Stomach (tissue), 9 donors: ENCODE results near the gene GALNT5. TPM values are rescaled to one million over a fixed set of nuclear protein-coding genes. Genes with fewer than 3 reads are reported as not detected.

ENCODE experiments used
- DNase-seq, 2 donors: peaks; one replicate each; pipeline versions ENCODE4 v3.0.0 to v3.0.0-alpha.2; 2013 to 2019
- H3K27ac ChIP-seq, 5 donors: fragments of 200-600 bp in 4 of 5; sonication (generic) in 4 of 5; one replicate each; pipeline ENCODE4 v1.5.1; 2013 to 2019; ENCODE audit warnings: mild to moderate bottlenecking in 1 of 5, moderate library complexity in 1 of 5
- H3K27me3 ChIP-seq, 3 donors: fragments of 200-600 bp; sonication (generic); one replicate each; pipeline ENCODE4 v1.5.1; 2017 to 2019; ENCODE audit warnings: mixed run types in 1 of 3
- H3K36me3 ChIP-seq, 4 donors: fragments of 200-600 bp; sonication (generic); 1 replicate in 3 of 4; 2 replicates in 1 of 4; pipeline ENCODE4 v1.5.1; 2016 to 2019
- H3K4me1 ChIP-seq, 4 donors: fragments of 200-600 bp; sonication (generic); one replicate each; pipeline ENCODE4 v1.5.1; 2016 to 2019
- H3K4me3 ChIP-seq, 4 donors: fragments of 200-600 bp; sonication (generic) in 3 of 4; one replicate each; pipeline ENCODE4 v1.5.1; 2016 to 2019; ENCODE audit warnings: mild to moderate bottlenecking in 1 of 4
- H3K9me3 ChIP-seq, 4 donors: fragments of 200-600 bp; sonication (generic); one replicate each; pipeline ENCODE4 v1.5.1; 2016 to 2019
- EP300 ChIP-seq: sonication (generic); formaldehyde crosslinking; IDR thresholded peaks from one replicate; pipeline ENCODE4 v1.6.1; 2017; ENCODE audit warnings: antibody characterized with exemption
- POLR2A ChIP-seq, 4 donors: fragments of 450-650 bp; IDR thresholded peaks; one replicate each; pipeline ENCODE4 v1.6.1; 2016; ENCODE audit warnings: antibody characterized with exemption in 4 of 4, control low read depth in 2 of 4, mild to moderate bottlenecking in 1 of 4, moderate library complexity in 1 of 4
- POLR2AphosphoS5 ChIP-seq, 3 donors: sonication (generic); formaldehyde crosslinking; IDR thresholded peaks; one replicate each; pipeline ENCODE4 v1.6.1; 2016; ENCODE audit warnings: antibody characterized with exemption in 3 of 3
- WGBS, 5 donors: extraction: QIAGEN DNeasy Blood & Tissue Kit in 3 of 5; methylation state at CpG; one replicate each; pipeline versions ENCODE4 v1.1.5 to v1.1.7; 2013 to 2018; 5-methylcytosine and 5-hydroxymethylcytosine counted together
- intact Hi-C: fragments of 100-400 bp; cut with DNase I; formaldehyde crosslinking; loops from one replicate; pipeline ENCODE4 v1.15.1; 2023; ENCODE audit warnings: low total_unique reads
- polyA plus RNA-seq, 3 donors: library from polyadenylated mRNA; stranded (reverse); fragments of 200-250 nt; gene quantifications; one replicate each; pipeline ENCODE4 v1.2.3, GENCODE V29; 2013
- total RNA-seq, 5 donors: library from RNA; depleted of rRNA; stranded (reverse); fragments of >200 nt; gene quantifications; one replicate each; pipeline versions ENCODE4 v1.1.0 to v1.2.3, GENCODE V29; 2014 to 2016
- TF ChIP-seq, protein P1 (sequence below), 7 experiments: fragments of 450-650 bp in 4 of 7; fragments of 200-600 bp in 3 of 7; sonication (generic) in 3 of 7; IDR thresholded peaks; one replicate each; pipeline ENCODE4 v1.5.1; 2016 to 2019; ENCODE audit warnings: antibody characterized with exemption in 7 of 7, control low read depth in 2 of 7, mild to moderate bottlenecking in 1 of 7
- donor health status: healthy with polysubstance abuse.
- donor health status: Bipolar disorder and iron deficiency.
- donor health status: healthy.

GALNT5 gene
- total and polyA plus RNA-seq, 8 donors = 1.1 to 27.5 (median 2.3) TPM

DNA sequence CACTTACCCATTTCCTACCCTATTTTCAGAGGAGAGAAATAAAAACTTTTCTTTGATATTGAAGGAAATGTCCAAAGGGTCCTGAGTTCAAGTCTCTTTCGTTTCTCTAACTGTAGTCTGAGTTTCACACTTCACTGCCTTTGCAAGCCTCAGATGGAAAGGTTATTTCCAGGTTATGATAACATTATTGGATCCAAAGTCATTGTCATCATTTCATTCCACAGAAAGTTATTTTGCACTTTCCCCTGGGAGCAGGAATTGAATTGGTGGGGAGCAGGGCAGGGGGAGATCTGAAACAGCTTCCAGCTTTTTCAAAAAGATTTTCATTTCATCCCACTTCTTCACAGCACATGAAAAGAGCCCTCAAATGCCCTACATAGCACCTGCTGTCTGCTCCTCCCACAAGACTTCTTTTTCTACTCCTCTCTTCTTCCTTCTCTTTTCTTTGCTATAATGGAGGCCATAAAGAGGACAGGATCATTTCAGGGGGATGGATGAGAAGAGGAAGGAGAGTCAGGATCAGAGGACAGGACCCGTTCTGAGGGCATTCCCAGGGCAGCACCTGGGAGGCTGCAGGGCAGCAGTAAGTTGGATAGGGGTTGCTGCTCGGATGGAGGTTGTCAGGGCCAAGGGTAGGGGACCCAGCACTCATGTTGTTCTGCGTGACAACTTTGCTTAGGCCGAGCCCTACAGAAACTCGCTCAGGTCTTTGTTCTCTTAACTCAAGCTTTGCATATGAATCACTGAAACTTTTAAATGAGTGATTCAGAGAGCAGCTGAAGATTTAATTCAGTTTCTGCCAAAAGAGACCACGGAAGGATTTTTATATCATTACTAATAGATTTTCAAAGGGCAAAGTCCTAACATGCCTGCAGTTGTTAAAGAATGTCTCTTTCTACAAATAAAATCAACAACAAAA lies 11.4 kb upstream of the GALNT5 start:
- no peak for TF ChIP-seq POLR2A (IDR thresholded peaks at IDR 0.05)
- TF ChIP-seq, protein P1, sequence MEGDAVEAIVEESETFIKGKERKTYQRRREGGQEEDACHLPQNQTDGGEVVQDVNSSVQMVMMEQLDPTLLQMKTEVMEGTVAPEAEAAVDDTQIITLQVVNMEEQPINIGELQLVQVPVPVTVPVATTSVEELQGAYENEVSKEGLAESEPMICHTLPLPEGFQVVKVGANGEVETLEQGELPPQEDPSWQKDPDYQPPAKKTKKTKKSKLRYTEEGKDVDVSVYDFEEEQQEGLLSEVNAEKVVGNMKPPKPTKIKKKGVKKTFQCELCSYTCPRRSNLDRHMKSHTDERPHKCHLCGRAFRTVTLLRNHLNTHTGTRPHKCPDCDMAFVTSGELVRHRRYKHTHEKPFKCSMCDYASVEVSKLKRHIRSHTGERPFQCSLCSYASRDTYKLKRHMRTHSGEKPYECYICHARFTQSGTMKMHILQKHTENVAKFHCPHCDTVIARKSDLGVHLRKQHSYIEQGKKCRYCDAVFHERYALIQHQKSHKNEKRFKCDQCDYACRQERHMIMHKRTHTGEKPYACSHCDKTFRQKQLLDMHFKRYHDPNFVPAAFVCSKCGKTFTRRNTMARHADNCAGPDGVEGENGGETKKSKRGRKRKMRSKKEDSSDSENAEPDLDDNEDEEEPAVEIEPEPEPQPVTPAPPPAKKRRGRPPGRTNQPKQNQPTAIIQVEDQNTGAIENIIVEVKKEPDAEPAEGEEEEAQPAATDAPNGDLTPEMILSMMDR (IDR thresholded peaks at IDR 0.05) = no peak
- no peak for TF ChIP-seq POLR2AphosphoS5 (IDR thresholded peaks at IDR 0.05)
- no peak for TF ChIP-seq EP300
- no peaks in the 10 kb centered on the region for H3K36me3 ChIP-seq
- no peaks in the 10 kb centered on the region for H3K27me3 ChIP-seq
- H3K4me3 ChIP-seq = no peak overlapping the region
- intact Hi-C loops = no loop called here
- H3K4me1 ChIP-seq = no peaks in the 10 kb centered on the region
- no peaks in the 10 kb centered on the region for H3K9me3 ChIP-seq
- no peak overlapping the region for H3K27ac ChIP-seq
- 50 to 64% (median 54%) methylated on average over 7 of the region's 7 CpGs for WGBS, 5 donors
- peak in 1 of 2 donors; percentile 22 for DNase-seq

DNA sequence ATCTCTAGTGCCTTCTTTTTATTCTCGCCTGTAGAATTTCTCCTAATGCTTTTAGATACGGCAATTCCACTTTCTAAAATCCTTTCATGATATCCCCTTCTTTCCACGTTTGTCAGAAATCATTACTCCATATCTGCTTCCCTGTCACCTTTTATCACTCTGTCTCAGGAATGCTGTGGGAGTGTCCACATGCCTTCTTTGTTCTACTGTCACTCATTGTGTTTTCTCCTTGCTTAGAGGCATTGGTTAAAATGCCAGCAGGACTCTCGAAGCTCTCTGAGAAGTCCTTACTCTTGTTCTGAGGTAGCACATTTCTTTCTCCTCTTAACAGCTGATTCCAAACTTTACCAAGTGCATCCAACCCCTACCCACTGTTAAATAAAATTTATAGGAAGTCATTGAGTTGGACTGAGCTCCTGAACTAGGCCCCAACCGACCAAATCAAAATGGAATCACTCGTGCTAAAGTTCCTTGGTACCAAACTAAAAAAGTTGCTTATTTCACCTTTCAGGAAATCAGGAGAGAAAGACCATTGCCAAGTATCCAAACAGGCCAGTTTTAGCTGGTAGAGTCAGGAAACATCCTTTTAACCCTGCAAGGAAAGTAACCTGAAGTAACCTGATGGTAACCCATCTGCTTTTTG lies 10.6 kb upstream of the GALNT5 start:
- TF ChIP-seq, protein P1 (IDR thresholded peaks at IDR 0.05) = no peak
- TF ChIP-seq POLR2A (IDR thresholded peaks at IDR 0.05) = no peak
- no peak for TF ChIP-seq POLR2AphosphoS5 (IDR thresholded peaks at IDR 0.05)
- no peak for TF ChIP-seq EP300
- Histone ChIP-seq H3K9me3 (no peaks in the 10 kb centered on the region), H3K4me3 (no peak overlapping the region), H3K4me1 (no peaks in the 10 kb centered on the region), H3K27ac (no peak overlapping the region), H3K36me3 (no peaks in the 10 kb centered on the region), H3K27me3 (no peaks in the 10 kb centered on the region)
- WGBS, 5 donors = 65 to 71% (median 66%) methylated on average over 6 of the region's 6 CpGs
- no peak for DNase-seq
- intact Hi-C loops = no loop called here

DNA sequence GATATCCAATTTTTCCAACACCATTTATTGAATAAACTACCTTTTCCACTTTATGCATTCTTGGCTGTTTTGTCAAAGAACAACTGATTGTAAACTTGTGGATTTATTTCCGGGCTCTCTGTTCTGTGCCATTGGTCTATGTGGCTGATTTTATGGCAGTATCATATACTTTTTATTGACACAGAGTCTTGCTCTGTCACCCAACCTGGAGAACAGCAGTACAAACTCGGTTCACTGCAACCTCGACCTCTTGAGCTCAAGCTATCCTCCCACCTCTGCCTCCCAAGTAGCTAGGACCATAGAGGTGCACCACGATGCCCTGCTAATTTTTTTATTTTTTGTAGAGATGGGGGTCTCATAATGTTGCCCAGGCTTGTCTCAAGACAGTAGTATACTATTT lies 6.7 kb upstream of the GALNT5 start:
- Histone ChIP-seq H3K9me3 (no peaks in the 10 kb centered on the region), H3K4me1 (no peaks in the 10 kb centered on the region), H3K27ac (no peak overlapping the region), H3K27me3 (no peaks in the 10 kb centered on the region), H3K36me3 (no peaks in the 10 kb centered on the region), H3K4me3 (no peak overlapping the region)
- TF ChIP-seq POLR2AphosphoS5 (IDR thresholded peaks at IDR 0.05) = no peak
- TF ChIP-seq, protein P1 (IDR thresholded peaks at IDR 0.05) = no peak
- TF ChIP-seq EP300 = no peak
- no peak for TF ChIP-seq POLR2A (IDR thresholded peaks at IDR 0.05)
- DNase-seq = no peak
- 84 to 94% (median 88%) methylated on average over 4 of the region's 4 CpGs for WGBS, 5 donors
- intact Hi-C loops = no loop called here

DNA sequence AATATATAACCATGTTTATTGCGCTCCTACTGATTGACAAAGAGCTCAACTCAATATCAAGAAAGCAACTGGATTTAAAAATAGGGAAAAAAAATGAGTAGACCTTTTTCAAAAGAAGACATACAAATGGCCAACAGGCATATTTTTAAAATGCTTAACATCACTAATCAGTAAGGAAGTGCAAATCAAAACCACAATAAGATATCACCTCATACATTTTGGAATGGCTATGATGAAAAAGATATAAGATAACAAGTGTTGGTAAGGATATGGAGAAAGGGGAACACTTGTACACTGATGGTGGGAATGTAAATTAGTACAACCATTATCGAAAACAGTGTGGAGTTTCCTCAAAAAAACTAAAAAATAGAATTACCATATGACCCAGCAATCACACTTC lies 5.6 kb upstream of the GALNT5 start:
- Histone ChIP-seq H3K9me3 (no peaks in the 10 kb centered on the region), H3K36me3 (no peaks in the 10 kb centered on the region), H3K27me3 (no peaks in the 10 kb centered on the region), H3K27ac (no peak overlapping the region), H3K4me3 (no peak overlapping the region), H3K4me1 (peaks cover 0 to 2% (median under 1%) of the 10 kb centered on the region in 4 donors)
- intact Hi-C loops = no loop called here
- no peak for DNase-seq
- TF ChIP-seq POLR2AphosphoS5 (IDR thresholded peaks at IDR 0.05) = no peak
- TF ChIP-seq, protein P1 (IDR thresholded peaks at IDR 0.05) = no peak
- no peak for TF ChIP-seq POLR2A (IDR thresholded peaks at IDR 0.05)
- TF ChIP-seq EP300 = no peak
- WGBS, 5 donors = 92 to 97% (median 94%) methylated on average over 2 of the region's 2 CpGs
